TTC549 (cell line): Measurements from ENCODE around the gene RRP1.

Source experiments
- FAIRE-seq: peaks from 2 replicates; lab custom pipeline; 2012; peaks lifted over from hg19 to GRCh38; lab: Jason Lieb, UNC

RRP1 gene

GRCh38 chr21:43789276-43790009 is at the start of gene RRP1:
RRP1 (plus strand) TSS chr21:43789577; CDS start chr21:43789630, 53 bp downstream.
- no peak for FAIRE-seq

GRCh38 chr21:43739621-43740435 is 49.5 kb upstream of the RRP1 start:
- FAIRE-seq, result no peak

GRCh38 chr21:43740497-43741156 is 48.8 kb upstream of the RRP1 start:
- no peak for FAIRE-seq

GRCh38 chr21:43741423-43742096 is 47.8 kb upstream of the RRP1 start:
- no peak for FAIRE-seq

GRCh38 chr21:43743947-43744346 is 45.4 kb upstream of the RRP1 start:
- no peak for FAIRE-seq

- FAIRE-seq, result no peak
Measured at GRCh38 chr21:43744725-43745124, 44.7 kb upstream of the RRP1 start.

GRCh38 chr21:43745772-43746517 is 43.4 kb upstream of the RRP1 start:
- no peak for FAIRE-seq

- FAIRE-seq, result no peak
Measured at GRCh38 chr21:43748622-43749021, 40.8 kb upstream of the RRP1 start.

GRCh38 chr21:43749651-43750262 is 39.6 kb upstream of the RRP1 start:
- no peak for FAIRE-seq

- FAIRE-seq, result no peak
Measured at GRCh38 chr21:43750339-43751033, 38.9 kb upstream of the RRP1 start.

- no peak for FAIRE-seq
Measured at GRCh38 chr21:43751955-43752591, 37.3 kb upstream of the RRP1 start.

GRCh38 chr21:43752758-43753438 is 36.5 kb upstream of the RRP1 start:
- no peak for FAIRE-seq

- FAIRE-seq, result no peak
Measured at GRCh38 chr21:43753439-43753799, 36.0 kb upstream of the RRP1 start.

- no peak for FAIRE-seq
Measured at GRCh38 chr21:43754948-43755781, 34.2 kb upstream of the RRP1 start.

GRCh38 chr21:43755820-43756594 is 33.4 kb upstream of the RRP1 start:
- no peak for FAIRE-seq

- no peak for FAIRE-seq
Measured at GRCh38 chr21:43757601-43758000, 31.8 kb upstream of the RRP1 start.

- FAIRE-seq, result no peak
Measured at GRCh38 chr21:43758111-43758641, 31.2 kb upstream of the RRP1 start.

- FAIRE-seq, result no peak
Measured at GRCh38 chr21:43758811-43759210, 30.6 kb upstream of the RRP1 start.
